ENCODE results near the gene CYP2U1.

DNA sequence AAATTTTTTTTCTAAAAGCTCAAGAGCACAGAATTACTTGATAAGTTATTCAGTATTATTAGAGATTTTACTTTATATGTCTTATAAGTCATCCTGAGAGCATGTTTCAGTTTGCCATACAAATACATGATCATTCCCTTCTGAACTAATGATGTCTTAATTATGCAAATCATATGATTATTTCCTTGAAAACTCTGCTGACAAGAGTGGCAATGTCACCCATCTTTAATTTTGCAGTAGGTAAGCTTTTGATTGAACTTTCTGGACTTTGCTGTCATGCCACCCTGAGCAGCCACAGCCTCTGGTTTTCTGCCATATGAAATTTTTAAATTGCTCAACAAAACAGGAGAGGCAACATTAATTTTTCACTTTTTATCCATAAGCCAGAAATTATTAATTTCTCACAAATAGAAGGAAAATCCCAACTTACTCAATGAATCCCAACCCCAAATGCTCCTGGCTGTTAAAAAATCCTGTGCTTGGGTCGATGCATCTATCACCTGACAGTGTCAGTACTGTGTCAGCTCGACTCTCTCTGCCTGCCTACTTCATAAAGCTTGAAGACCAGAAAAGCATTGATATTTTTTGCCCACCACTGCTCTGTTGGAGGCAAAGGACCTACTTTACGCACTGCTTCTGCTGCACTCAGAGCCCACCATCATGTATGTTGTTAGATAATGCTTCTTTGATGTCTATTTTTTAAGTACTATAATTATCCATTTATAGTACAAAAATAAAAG lies 46.8 kb downstream of the CYP2U1 start:
- TF ChIP-seq, protein P1, sequence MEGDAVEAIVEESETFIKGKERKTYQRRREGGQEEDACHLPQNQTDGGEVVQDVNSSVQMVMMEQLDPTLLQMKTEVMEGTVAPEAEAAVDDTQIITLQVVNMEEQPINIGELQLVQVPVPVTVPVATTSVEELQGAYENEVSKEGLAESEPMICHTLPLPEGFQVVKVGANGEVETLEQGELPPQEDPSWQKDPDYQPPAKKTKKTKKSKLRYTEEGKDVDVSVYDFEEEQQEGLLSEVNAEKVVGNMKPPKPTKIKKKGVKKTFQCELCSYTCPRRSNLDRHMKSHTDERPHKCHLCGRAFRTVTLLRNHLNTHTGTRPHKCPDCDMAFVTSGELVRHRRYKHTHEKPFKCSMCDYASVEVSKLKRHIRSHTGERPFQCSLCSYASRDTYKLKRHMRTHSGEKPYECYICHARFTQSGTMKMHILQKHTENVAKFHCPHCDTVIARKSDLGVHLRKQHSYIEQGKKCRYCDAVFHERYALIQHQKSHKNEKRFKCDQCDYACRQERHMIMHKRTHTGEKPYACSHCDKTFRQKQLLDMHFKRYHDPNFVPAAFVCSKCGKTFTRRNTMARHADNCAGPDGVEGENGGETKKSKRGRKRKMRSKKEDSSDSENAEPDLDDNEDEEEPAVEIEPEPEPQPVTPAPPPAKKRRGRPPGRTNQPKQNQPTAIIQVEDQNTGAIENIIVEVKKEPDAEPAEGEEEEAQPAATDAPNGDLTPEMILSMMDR (IDR thresholded peaks at IDR 0.05), result no peak
- TF ChIP-seq POLR2A (IDR thresholded peaks at IDR 0.05), result no peak
- no peak for TF ChIP-seq EP300 (IDR thresholded peaks at IDR 0.05)
